Measurements from ENCODE around the gene TRMT1.

DNA sequence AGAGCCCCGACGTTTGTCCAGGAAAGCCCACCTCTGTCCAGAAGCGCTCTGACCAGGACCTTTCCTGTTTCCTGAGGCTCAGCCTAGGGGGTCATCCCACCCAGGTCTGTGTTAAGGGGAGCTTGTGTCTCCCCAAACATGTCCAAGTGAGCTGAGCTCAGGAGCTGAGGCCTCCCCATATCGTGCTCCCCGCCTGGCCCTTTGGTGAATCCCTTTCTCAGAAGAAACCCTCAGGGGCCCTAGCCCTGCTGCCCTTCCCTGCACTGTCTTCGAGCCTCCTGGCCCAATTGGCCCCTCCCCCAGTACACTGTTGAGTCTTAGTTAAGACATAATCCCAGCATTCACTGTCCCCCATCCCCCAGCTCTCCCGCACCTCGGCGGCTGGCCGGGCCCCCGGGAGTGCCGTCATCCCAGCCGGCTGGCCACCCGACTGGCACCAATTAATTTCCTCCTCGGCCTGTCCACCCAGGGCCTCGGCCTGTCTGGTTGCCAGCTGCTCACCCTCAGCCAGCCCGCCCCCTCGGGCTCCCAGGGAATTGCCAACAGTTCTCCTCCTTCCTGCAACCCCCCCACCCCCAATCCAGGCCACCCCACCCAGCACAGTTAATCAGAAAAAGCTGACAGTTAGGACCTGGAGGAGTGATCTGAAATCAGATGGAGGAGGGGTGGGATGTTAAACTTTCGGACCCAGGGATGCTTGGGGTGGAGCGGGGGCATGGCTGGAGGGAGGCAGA, 47.2 kb upstream of the TRMT1 start:
- TF ChIP-seq, protein P1, sequence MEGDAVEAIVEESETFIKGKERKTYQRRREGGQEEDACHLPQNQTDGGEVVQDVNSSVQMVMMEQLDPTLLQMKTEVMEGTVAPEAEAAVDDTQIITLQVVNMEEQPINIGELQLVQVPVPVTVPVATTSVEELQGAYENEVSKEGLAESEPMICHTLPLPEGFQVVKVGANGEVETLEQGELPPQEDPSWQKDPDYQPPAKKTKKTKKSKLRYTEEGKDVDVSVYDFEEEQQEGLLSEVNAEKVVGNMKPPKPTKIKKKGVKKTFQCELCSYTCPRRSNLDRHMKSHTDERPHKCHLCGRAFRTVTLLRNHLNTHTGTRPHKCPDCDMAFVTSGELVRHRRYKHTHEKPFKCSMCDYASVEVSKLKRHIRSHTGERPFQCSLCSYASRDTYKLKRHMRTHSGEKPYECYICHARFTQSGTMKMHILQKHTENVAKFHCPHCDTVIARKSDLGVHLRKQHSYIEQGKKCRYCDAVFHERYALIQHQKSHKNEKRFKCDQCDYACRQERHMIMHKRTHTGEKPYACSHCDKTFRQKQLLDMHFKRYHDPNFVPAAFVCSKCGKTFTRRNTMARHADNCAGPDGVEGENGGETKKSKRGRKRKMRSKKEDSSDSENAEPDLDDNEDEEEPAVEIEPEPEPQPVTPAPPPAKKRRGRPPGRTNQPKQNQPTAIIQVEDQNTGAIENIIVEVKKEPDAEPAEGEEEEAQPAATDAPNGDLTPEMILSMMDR (IDR thresholded peaks at IDR 0.05), result no peak
- TF ChIP-seq EZH2 (IDR thresholded peaks at IDR 0.05; ENCODE audit: borderline replicate concordance, insufficient read depth, low read depth, low read length, poor library complexity, severe bottlenecking), result no peak

All from B cell (primary cell).